Gastroesophageal sphincter (tissue), 4 donors: ENCODE data around the gene PDXK. TPM values are rescaled to one million over a fixed set of nuclear protein-coding genes. Genes with fewer than 3 reads are reported as not detected.

Experiments used
- ATAC-seq: fragments of 150-250 bp; one replicate; pipeline ENCODE4 v1.9.1; 2016; ENCODE audit warnings: mild to moderate bottlenecking, moderate library complexity
- H3K27ac ChIP-seq, 4 donors: fragments of 200-600 bp; sonication (generic) in 3 of 4; 1 replicate in 3 of 4; 2 replicates in 1 of 4; pipeline ENCODE4 v1.5.1; 2016 to 2019
- H3K27me3 ChIP-seq: fragments of 200-600 bp; sonication (generic); one replicate; pipeline ENCODE4 v1.5.1; 2019
- H3K36me3 ChIP-seq, 2 donors: fragments of 200-600 bp; sonication (generic); one replicate each; pipeline ENCODE4 v1.5.1; 2019; ENCODE audit warnings: control low read depth in 1 of 2
- H3K4me1 ChIP-seq, 3 donors: fragments of 200-600 bp; sonication (generic); 1 replicate in 2 of 3; 2 replicates in 1 of 3; pipeline ENCODE4 v1.5.1; 2016 to 2019; ENCODE audit warnings: control low read depth in 2 of 3
- H3K4me3 ChIP-seq, 2 donors: fragments of 200-600 bp; sonication (generic); one replicate each; pipeline ENCODE4 v1.5.1; 2019; ENCODE audit warnings: mild to moderate bottlenecking in 1 of 2, moderate library complexity in 1 of 2
- H3K9me3 ChIP-seq, 3 donors: fragments of 200-600 bp; sonication (generic); one replicate each; pipeline ENCODE4 v1.5.1; 2017 to 2019; ENCODE audit warnings: control low read depth in 2 of 3
- CTCF ChIP-seq, 4 experiments: fragments of 200-600 bp in 2 of 4; fragments of 450-650 bp in 2 of 4; sonication (generic) in 1 of 4; IDR thresholded peaks; one replicate each; pipeline ENCODE4 v1.5.1; 2017 to 2019; ENCODE audit warnings: antibody characterized with exemption in 4 of 4, mild to moderate bottlenecking in 2 of 4, moderate library complexity in 2 of 4
- EP300 ChIP-seq: sonication (generic); formaldehyde crosslinking; IDR thresholded peaks from one replicate; pipeline ENCODE4 v1.6.1; 2017; ENCODE audit warnings: antibody characterized with exemption, mild to moderate bottlenecking
- POLR2A ChIP-seq, 2 donors: fragments of 450-650 bp; IDR thresholded peaks; one replicate each; pipeline ENCODE4 v1.6.1; 2017; ENCODE audit warnings: antibody characterized with exemption in 2 of 2, mild to moderate bottlenecking in 2 of 2, moderate library complexity in 1 of 2
- POLR2AphosphoS5 ChIP-seq: sonication (generic); formaldehyde crosslinking; IDR thresholded peaks from one replicate; pipeline ENCODE4 v1.6.1; 2017; ENCODE audit warnings: antibody characterized with exemption
- WGBS, 2 donors: methylation state at CpG; one replicate each; pipeline ENCODE4 v1.1.5; 2018; ENCODE audit warnings: low coverage in 1 of 2; 5-methylcytosine and 5-hydroxymethylcytosine counted together
- small RNA-seq, 4 donors: library from RNA; depleted of rRNA; stranded (forward); fragments of <200 nt; gene quantifications; one replicate each; pipeline ENCODE3, GENCODE V24; 2016
- total RNA-seq, 4 donors: library from RNA; depleted of rRNA; stranded (reverse); fragments of >200 nt; gene quantifications; one replicate each; pipeline ENCODE4 v1.1.0, GENCODE V29; 2016

Gene PDXK
- total RNA-seq, 4 donors from 2014 or later: 24.4 to 42.2 (median 33.0) TPM

DNA sequence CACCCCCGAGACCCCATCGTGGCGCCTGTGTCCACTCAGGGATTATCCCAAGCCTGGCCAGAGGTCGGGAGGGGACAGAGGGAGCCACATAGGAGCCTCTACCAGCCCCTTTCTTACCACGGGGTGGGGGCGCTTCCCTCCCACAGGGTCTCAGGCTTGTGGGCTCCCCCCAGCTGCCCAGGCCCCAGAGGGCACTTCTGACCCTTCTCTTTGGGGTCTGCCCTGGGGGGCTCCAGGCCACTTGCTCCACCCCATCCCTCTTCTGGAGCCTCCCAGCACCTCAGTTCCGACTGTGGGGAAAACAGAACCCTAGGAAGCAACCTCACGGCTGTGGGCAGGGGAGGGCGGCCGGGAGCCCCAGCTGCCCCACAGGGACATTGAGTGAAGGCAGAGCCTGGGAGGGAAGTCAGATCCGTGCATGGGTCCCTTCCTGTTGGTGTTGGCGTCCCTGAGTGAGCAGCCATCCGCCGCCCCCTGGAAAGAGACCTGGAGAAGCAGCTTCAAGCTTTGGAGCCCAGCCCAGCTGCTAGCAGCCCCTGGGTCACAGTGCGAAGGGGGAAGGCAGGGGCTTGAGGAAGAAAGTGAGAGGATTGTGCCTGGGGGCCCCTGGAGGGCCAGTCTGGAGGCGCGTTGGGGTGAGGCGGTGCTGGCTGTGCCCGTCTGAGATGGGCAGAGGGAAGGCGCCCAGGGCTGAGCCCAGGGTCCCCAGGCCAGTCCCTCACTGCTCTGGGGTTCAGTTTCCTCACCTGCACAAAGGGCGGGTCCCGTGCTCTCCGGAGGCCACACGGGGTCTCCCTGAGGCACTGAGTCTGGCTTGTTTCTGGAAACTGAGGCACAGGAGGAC, 92.6 kb downstream of the PDXK start:
- peaks cover 7% of the 10 kb centered on the region for H3K27me3 ChIP-seq
- TF ChIP-seq EP300 (no peak), POLR2AphosphoS5 (no peak), POLR2A (IDR thresholded peaks at IDR 0.05) (no peak), CTCF (IDR thresholded peaks at IDR 0.05) (no peak)
- ATAC-seq: no peak
- whole genome bisulfite sequencing, 2 donors: 68% methylated on average over 2 of the region's 24 CpGs; no CpG with 5 or more reads in 1 of the 2 donors
- no peaks in the 10 kb centered on the region for H3K9me3 ChIP-seq
- H3K36me3 ChIP-seq: peaks cover 0 to 5% of the 10 kb centered on the region in 2 donors
- peak overlapping the region in 1 of 2 donors; percentile 18 for H3K4me3 ChIP-seq
- H3K27ac ChIP-seq: no peak overlapping the region
- peaks cover 0 to 24% (median 7%) of the 10 kb centered on the region in 3 donors for H3K4me1 ChIP-seq

Small RNA genes within 50 kb of the gene (small RNA-seq; reads per million reads assigned to genes)
- gene AP001052.1: 0 reads per million in 4 donors

Other genes starting within 250 kb of the PDXK start
- 1 to 10 TPM in 2 of 4 donors, under 1 TPM in 2; 0.40 to 2.4 (median 1.2) TPM for gene HSF2BP, start 59.6 kb upstream of the PDXK start, total RNA-seq
- gene RRP1B, start 59.6 kb upstream of the PDXK start, total RNA-seq: 10 to 100 TPM; 17.8 to 23.7 (median 21.2) TPM
- gene CSTB, start 57.2 kb downstream of the PDXK start, total RNA-seq: 10 to 100 TPM in 3 of 4 donors, 1 to 10 TPM in 1; 8.9 to 22.2 (median 10.1) TPM
- gene RRP1, start 70.4 kb downstream of the PDXK start, total RNA-seq: 10 to 100 TPM; 19.0 to 25.2 (median 20.8) TPM
- 10 to 100 TPM; 27.1 to 46.9 (median 32.2) TPM for gene AGPAT3, start 146.1 kb downstream of the PDXK start, total RNA-seq